GM19372 (cell line): ENCODE measurements around the gene PCAT7.

Source experiments
- ATAC-seq: cut with Tn5 transposase; IDR thresholded peaks from one replicate; pipeline ENCODE4 v1.9.1; 2021; ENCODE audit warnings: mild to moderate bottlenecking, low read depth, moderate library complexity; ENCODE audit not compliant: unreplicated experiment

PCAT7 gene

DNA sequence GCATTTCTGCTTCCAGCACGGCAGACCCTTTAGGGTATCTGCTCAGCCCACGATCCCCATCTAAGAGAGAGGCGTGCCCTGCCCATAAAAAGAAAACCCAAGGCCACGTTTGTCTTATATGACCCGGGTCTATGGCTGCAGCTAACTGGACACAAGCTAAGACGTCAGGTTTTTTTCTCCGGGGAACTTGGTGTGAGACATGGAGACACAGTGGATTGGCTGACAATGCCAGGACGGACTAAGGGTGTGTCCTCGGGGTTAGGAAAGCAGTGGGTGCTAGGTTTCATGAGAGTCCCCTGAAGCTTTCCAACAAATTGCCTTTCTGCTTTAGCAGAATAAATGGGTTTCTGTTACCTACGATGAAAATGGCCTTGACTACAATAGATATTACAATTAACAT is 45.8 kb downstream of the PCAT7 start:
- ATAC-seq = no peak

DNA sequence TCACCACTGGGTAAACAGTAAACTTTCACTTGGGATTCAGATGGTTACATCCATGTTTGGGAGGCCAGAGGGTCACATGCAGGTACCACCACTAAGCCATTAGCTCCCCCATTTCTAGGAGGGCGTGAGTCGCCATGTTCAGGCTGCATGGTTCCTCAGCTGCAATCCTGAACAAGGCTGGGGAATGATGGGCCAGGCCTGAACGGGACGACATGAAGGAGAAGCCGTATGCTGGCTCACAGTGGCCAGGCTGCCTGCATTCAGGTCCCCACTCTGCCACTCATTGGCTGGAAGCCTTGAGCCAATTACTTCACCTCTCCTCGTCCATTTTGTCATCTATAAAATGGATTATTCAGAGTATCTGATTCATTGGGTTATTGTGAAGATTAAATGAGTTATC is 47.8 kb downstream of the PCAT7 start:
- no peak for ATAC-seq

DNA sequence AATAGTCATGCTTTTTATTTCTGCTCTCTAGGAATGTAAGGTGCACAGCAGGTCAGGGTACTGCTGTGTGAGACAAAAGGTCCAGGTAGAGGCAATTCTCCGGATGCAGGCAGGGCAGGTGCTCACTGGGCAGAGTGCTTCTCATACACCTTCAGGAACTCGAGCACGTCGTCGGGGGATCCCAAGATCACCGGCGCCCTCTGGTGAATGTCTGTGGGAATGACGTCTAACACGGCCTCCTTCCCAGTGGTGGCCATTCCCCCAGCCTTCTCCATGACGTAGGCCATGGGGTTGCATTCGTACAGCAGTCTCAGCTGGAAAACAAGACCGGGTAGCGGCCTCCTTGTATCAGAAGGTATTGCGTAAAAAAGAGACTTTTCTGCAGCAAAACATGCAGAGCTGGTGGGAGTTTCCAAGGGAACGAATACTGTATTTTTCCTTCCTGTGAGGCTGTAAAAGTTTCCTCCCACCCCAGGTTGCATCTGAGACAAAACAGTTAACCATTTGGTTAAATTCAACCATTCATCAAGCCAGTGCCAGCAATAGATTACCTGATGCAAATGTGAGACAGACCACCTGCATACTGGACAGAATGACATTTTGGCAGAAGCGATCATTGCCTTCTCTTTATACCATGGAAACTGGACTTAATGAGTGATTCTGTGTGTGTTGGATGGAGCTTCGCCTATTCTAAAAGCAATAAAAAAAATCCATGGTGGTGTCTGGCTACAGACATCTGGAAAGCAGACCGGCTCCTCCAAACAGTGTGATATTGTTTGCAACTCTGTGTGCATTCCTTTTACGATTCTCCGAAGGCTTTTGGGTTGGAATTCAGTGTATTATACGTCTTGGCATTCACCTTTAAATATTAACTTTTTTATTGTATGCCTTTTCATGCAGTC is 48.6 kb downstream of the PCAT7 start:
- peak; percentile 67 for ATAC-seq

DNA sequence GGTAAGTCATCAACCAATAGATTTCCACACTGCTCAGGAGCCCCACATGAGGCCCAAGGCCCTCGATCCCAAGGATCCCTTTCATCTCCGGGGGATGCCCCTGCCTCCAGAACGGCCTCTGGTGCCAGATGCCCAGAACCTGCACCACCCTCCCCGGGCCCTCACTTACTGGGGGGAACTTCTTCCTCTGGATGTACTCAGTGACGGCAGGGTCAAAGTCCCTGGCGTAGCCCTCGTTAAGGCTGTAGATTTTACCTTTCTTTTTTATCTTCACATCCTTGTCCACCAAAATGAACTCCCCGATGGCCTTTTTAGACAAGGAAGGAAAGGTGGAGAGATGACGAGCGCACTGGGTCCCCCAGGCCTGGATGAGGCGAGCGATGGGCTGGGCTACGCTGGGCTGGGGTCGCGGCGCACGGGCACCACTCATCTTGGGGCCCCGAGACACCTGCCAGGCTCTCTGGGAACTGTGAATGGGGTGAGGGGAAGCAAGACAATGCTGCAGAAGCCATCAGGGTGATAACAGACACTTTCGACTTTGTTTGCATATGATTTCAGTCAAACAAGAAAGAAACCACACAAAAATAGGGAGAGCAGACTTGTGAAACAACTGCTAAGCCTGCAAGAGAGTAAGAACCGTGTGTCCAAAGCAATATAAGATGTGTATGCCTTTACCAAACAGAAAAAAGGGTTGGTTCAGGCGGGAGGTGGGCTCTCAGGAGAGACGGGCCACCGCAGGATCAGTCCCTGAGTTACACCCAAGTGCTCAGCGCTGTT is 52.0 kb downstream of the PCAT7 start:
- no peak for ATAC-seq

DNA sequence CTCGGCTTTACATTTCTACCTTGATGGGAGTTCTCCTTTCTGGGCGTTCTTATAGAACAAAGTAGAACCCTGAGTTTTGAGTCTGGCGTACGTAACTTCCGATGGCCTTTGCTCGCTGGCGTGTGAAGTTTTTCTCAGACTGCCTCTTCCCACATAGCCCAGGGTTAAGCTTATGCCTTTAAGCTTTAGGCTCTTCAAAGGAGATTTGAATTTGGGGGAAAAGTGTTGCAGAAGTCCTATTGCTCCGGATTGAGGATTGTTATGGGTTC is 52.5 kb downstream of the PCAT7 start:
- ATAC-seq = no peak

DNA sequence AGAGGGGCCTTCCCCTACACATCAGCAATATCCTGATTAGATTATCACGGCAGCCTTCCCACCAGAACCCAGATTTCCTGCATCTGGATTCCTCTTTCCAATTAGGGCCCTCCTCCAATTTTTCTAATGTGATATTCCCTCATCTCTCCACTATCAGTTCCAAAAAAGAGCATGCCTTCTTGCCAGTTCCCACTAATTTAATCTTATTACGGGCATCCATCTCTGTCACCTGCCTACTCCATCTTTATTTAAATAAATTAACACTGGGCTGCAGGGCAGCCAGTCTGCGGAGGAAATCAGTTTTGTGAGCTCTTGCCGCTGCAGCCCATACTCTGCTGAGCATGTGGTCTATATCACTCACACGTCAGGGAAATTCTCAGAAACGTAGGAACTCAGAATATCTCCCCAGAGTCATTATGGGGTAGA is 55.3 kb downstream of the PCAT7 start:
- no peak for ATAC-seq

DNA sequence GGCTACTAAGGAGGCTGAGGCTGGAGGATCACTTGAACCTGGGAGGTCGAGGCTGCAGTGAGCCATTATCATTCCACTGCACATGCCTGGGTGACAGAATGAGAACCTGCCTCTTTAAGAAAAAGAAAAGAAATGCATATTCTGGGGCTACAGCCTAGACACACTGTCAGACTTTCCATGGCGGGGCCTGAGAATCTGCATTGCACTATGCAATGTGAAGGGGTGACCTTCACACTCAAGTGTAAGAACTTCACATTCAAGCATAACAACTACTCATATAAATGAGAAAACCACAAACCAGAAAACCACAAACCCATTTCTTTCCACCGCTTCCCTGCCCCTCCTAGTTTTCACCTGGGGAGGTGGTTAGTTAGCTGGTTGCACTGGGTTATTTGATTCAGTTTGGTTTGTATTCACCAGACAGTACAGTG is 56.8 kb downstream of the PCAT7 start:
- no peak for ATAC-seq

DNA sequence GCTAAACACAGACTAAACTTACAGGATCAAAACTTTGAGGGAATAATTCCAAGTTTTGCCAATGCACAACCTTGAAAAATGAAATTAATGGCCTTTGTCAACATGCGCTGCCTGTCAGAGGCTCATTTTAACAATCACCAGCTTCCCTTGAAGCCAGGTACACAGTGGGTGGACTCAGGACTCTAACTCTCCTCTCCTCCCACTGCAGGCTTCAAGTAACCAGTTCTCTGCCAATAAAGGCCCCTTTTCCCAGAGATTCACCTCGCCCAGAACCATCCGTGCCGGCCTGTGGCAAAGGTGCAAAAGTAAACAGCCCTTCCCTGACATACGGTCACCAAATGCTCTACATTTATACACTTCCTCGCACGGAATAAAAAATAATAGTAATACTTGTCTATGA is 57.2 kb downstream of the PCAT7 start:
- ATAC-seq = no peak

DNA sequence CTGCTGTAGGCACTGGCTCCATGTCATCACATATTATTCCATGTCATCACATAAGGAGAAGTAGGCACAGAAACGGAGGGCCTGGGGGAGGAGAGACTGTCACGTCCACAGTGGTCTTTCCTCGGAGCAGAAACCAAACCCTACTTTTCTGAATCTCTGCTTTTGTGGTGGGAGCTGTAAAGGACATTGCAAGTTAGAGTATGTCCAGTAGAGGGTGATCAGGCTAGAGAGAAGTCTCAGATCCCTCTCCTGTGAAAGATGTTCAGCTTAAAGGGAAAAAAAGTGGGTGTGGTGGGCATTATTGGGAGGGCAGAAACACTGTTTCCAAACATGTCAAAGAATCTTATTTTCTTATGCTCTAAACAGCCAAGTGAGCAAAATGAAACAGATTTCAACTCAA is 58.1 kb downstream of the PCAT7 start:
- no peak for ATAC-seq

DNA sequence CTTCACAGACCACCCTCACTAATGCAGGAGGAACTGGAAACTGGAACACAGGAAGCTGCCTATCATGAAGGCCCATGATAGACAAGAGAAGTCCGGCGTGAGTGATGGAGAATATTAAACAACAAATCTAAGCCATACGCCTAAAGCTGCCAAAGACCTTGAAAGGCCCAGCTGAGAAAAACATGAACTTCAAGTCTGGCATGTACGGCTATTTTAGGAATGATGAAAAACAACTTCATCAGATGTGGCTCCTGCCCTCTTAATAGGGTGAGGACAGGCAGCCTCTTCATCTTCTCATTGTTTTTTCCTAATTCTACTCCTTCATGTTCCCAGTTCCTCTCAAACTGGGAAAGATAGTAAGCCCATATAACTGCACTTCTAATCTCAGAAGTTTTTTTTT is 64.1 kb downstream of the PCAT7 start:
- no peak for ATAC-seq
